Ectodermal cell (in vitro differentiated cells): Measurements from ENCODE around the gene AMBN.

ENCODE experiments used
- H3K27ac ChIP-seq: 2 replicates; pipeline ENCODE4 v1.7.0; 2013; ENCODE audit warnings: mild to moderate bottlenecking, low read depth, low read length; ENCODE audit not compliant: insufficient read depth, poor library complexity, severe bottlenecking
- H3K27me3 ChIP-seq: 2 replicates; pipeline ENCODE4 v1.7.0; 2013; ENCODE audit warnings: mild to moderate bottlenecking, low read length; ENCODE audit not compliant: insufficient read depth, control insufficient read depth, poor library complexity, severe bottlenecking
- H3K36me3 ChIP-seq: one replicate; pipeline ENCODE4 v1.7.0; 2013; ENCODE audit warnings: low read length; ENCODE audit not compliant: control insufficient read depth, insufficient read depth
- H3K4me1 ChIP-seq: one replicate; pipeline ENCODE4 v1.7.0; 2013; ENCODE audit warnings: low read length; ENCODE audit not compliant: control insufficient read depth, insufficient read depth
- H3K4me3 ChIP-seq: 2 replicates; pipeline ENCODE4 v1.7.0; 2013; ENCODE audit warnings: low read depth, low read length, control low read depth; ENCODE audit not compliant: insufficient read depth
- H3K9me3 ChIP-seq: 2 replicates; pipeline ENCODE4 v1.7.0; 2013; ENCODE audit warnings: mild to moderate bottlenecking, low read length, moderate library complexity; ENCODE audit not compliant: control insufficient read depth
- WGBS, 2 experiments: methylation state at CpG; one replicate each; pipeline ENCODE4 v1.1.7; 2013; ENCODE audit warnings: missing lambda C conversion rate in 2 of 2; 5-methylcytosine and 5-hydroxymethylcytosine counted together

AMBN gene

GRCh38 chr4:70581980-70582379 lies 10.1 kb upstream of the AMBN start:
- no peak overlapping the region for H3K4me3 ChIP-seq
- H3K36me3 ChIP-seq = no peaks in the 10 kb centered on the region
- no peaks in the 10 kb centered on the region for H3K9me3 ChIP-seq
- H3K27ac ChIP-seq = no peak overlapping the region
- no peaks in the 10 kb centered on the region for H3K27me3 ChIP-seq
- no peaks in the 10 kb centered on the region for H3K4me1 ChIP-seq
- WGBS, 2 experiments = 95% methylated on average over 2 of the region's 2 CpGs

- no peaks in the 10 kb centered on the region for H3K27me3 ChIP-seq
- H3K4me1 ChIP-seq = no peaks in the 10 kb centered on the region
- H3K36me3 ChIP-seq = no peaks in the 10 kb centered on the region
- no peak overlapping the region for H3K27ac ChIP-seq
- no peaks in the 10 kb centered on the region for H3K9me3 ChIP-seq
- WGBS, 2 experiments = 92 to 94% methylated on average over 9 of the region's 9 CpGs
- no peak overlapping the region for H3K4me3 ChIP-seq
These were observed 7.9 kb upstream of the AMBN start for GRCh38 chr4:70583952-70584834.

- Histone ChIP-seq H3K9me3 (no peaks in the 10 kb centered on the region), H3K4me1 (no peaks in the 10 kb centered on the region), H3K4me3 (no peak overlapping the region), H3K36me3 (no peaks in the 10 kb centered on the region), H3K27ac (no peak overlapping the region), H3K27me3 (no peaks in the 10 kb centered on the region)
- 92% methylated on average over 1 of the region's 2 CpGs for WGBS, 2 experiments
These were observed 5.2 kb upstream of the AMBN start for GRCh38 chr4:70586841-70587240.

- H3K27ac ChIP-seq = no peak overlapping the region
- no peaks in the 10 kb centered on the region for H3K36me3 ChIP-seq
- H3K4me1 ChIP-seq = no peaks in the 10 kb centered on the region
- no peak overlapping the region for H3K4me3 ChIP-seq
- no peaks in the 10 kb centered on the region for H3K9me3 ChIP-seq
- H3K27me3 ChIP-seq = no peaks in the 10 kb centered on the region
These were observed 2.3 kb upstream of the AMBN start for GRCh38 chr4:70589785-70590184.

GRCh38 chr4:70594196-70594595 lies 2.1 kb downstream of the AMBN start:
- no peaks in the 10 kb centered on the region for H3K9me3 ChIP-seq
- H3K27ac ChIP-seq = no peak overlapping the region
- no peaks in the 10 kb centered on the region for H3K27me3 ChIP-seq
- no peaks in the 10 kb centered on the region for H3K36me3 ChIP-seq
- H3K4me3 ChIP-seq = no peak overlapping the region
- no peaks in the 10 kb centered on the region for H3K4me1 ChIP-seq

GRCh38 chr4:70600305-70600704 lies 8.2 kb downstream of the AMBN start:
- 92 to 97% methylated on average over 2 to 3 of the region's 3 CpGs for WGBS, 2 experiments
- Histone ChIP-seq H3K27ac (no peak overlapping the region), H3K36me3 (no peaks in the 10 kb centered on the region), H3K9me3 (no peaks in the 10 kb centered on the region), H3K27me3 (no peaks in the 10 kb centered on the region), H3K4me1 (no peaks in the 10 kb centered on the region), H3K4me3 (no peak overlapping the region)

GRCh38 chr4:70600977-70601376 lies 8.9 kb downstream of the AMBN start:
- WGBS, 2 experiments = 59 to 78% methylated on average over 3 to 5 of the region's 5 CpGs

GRCh38 chr4:70601422-70602039 lies 9.5 kb downstream of the AMBN start:
- no peak overlapping the region for H3K27ac ChIP-seq
- H3K36me3 ChIP-seq = no peaks in the 10 kb centered on the region
- 41 to 53% methylated on average over 3 to 5 of the region's 5 CpGs for WGBS, 2 experiments
- no peaks in the 10 kb centered on the region for H3K27me3 ChIP-seq
- H3K9me3 ChIP-seq = no peaks in the 10 kb centered on the region
- no peak overlapping the region for H3K4me3 ChIP-seq
- H3K4me1 ChIP-seq = no peaks in the 10 kb centered on the region

More at GRCh38 chr4:70600977-70601376, 8.9 kb downstream of the AMBN start:
- Histone ChIP-seq H3K36me3 (no peaks in the 10 kb centered on the region), H3K27me3 (no peaks in the 10 kb centered on the region), H3K9me3 (no peaks in the 10 kb centered on the region), H3K27ac (no peak overlapping the region), H3K4me1 (no peaks in the 10 kb centered on the region), H3K4me3 (no peak overlapping the region)

- H3K4me1 ChIP-seq = no peaks in the 10 kb centered on the region
- H3K27me3 ChIP-seq = no peaks in the 10 kb centered on the region
- H3K9me3 ChIP-seq = no peaks in the 10 kb centered on the region
- H3K4me3 ChIP-seq = no peak overlapping the region
- H3K36me3 ChIP-seq = no peaks in the 10 kb centered on the region
- WGBS, 2 experiments = 63 to 64% methylated on average over 3 of the region's 3 CpGs
- no peak overlapping the region for H3K27ac ChIP-seq
These were observed 11.8 kb downstream of the AMBN start for GRCh38 chr4:70603856-70604255.

GRCh38 chr4:70606459-70606858 lies 14.4 kb downstream of the AMBN start:
- no peaks in the 10 kb centered on the region for H3K9me3 ChIP-seq
- H3K27me3 ChIP-seq = no peaks in the 10 kb centered on the region
- H3K36me3 ChIP-seq = no peaks in the 10 kb centered on the region
- 95% methylated on average over 8 of the region's 8 CpGs for WGBS, 2 experiments
- no peak overlapping the region for H3K4me3 ChIP-seq
- no peak overlapping the region for H3K27ac ChIP-seq
- no peaks in the 10 kb centered on the region for H3K4me1 ChIP-seq
